HS-27A (cell line): ENCODE results near the gene ARAP1.

Experiments used
- DNase-seq: peaks from one replicate; pipeline ENCODE4 v3.0.0-alpha.2; 2012; ENCODE audit warnings: low read depth, missing footprints

ARAP1 gene

GRCh38 chr11:72723508-72723907 is 28.7 kb downstream of the ARAP1 start:
- DNase-seq = no peak

- DNase-seq = peak; percentile 75
Observed at GRCh38 chr11:72722050-72722748, 30.0 kb downstream of the ARAP1 start.

- DNase-seq = no peak
Observed at GRCh38 chr11:72721689-72722049, 30.5 kb downstream of the ARAP1 start.

- DNase-seq = no peak
Observed at GRCh38 chr11:72721276-72721675, 30.9 kb downstream of the ARAP1 start.

- DNase-seq = no peak
Observed at GRCh38 chr11:72720784-72721183, 31.4 kb downstream of the ARAP1 start.

- DNase-seq = no peak
Observed at GRCh38 chr11:72720047-72720446, 32.2 kb downstream of the ARAP1 start.

GRCh38 chr11:72719551-72719950 is 32.7 kb downstream of the ARAP1 start:
- DNase-seq = no peak

- no peak for DNase-seq
Observed at GRCh38 chr11:72719144-72719543, 33.1 kb downstream of the ARAP1 start.

- no peak for DNase-seq
Observed at GRCh38 chr11:72718101-72718501, 34.1 kb downstream of the ARAP1 start.

- no peak for DNase-seq
Observed at GRCh38 chr11:72716788-72717435, 35.3 kb downstream of the ARAP1 start.

GRCh38 chr11:72716290-72716689 is 35.9 kb downstream of the ARAP1 start:
- DNase-seq = no peak

- DNase-seq = no peak
Observed at GRCh38 chr11:72712841-72713240, 39.4 kb downstream of the ARAP1 start.

GRCh38 chr11:72712168-72712751 is 39.9 kb downstream of the ARAP1 start:
- DNase-seq = no peak

- no peak for DNase-seq
Observed at GRCh38 chr11:72711141-72711540, 41.1 kb downstream of the ARAP1 start.

- DNase-seq = no peak
Observed at GRCh38 chr11:72710278-72710677, 41.9 kb downstream of the ARAP1 start.

GRCh38 chr11:72709478-72710238 is 42.5 kb downstream of the ARAP1 start:
- DNase-seq = no peak

- DNase-seq = no peak
Observed at GRCh38 chr11:72707032-72707431, 45.2 kb downstream of the ARAP1 start.

GRCh38 chr11:72706579-72706978 is 45.6 kb downstream of the ARAP1 start:
- DNase-seq = no peak

- no peak for DNase-seq
Observed at GRCh38 chr11:72705442-72706365, 46.5 kb downstream of the ARAP1 start.

- no peak for DNase-seq
Observed at GRCh38 chr11:72704783-72705265, 47.4 kb downstream of the ARAP1 start.

GRCh38 chr11:72704028-72704782 is 48.0 kb downstream of the ARAP1 start:
- no peak for DNase-seq
